Breast epithelium (tissue), 3 donors: ENCODE measurements around the gene IMMP2L.

Experiments used
- POLR2AphosphoS5 ChIP-seq, 3 donors: sonication (generic); formaldehyde crosslinking; IDR thresholded peaks; one replicate each; pipeline ENCODE4 v1.6.1; 2017; ENCODE audit warnings: antibody characterized with exemption in 3 of 3
- TF ChIP-seq, protein P1 (sequence below), 3 donors: fragments of 450-650 bp; IDR thresholded peaks; one replicate each; pipeline ENCODE4 v1.5.1; 2016 to 2017; ENCODE audit warnings: antibody characterized with exemption in 3 of 3, mild to moderate bottlenecking in 3 of 3, moderate library complexity in 3 of 3

DNA sequence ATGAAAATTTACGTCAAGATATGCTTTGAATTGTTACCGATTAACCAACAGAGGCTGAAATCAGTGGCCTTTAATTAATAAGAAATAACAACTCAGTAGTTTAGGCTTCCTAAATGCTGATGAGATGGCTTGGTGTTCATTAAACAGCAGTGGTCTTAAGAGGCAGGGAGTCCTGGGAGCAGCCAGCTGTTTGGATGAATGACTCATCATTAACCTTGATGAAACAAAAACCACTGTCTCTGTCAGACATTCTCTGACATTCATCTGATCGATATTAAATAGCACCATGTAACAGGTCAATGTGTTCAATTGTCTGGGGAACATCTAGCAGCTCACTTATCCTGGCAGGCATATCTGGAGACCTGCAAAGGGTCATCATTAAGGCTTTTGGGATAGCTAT is 705.6 kb downstream of the IMMP2L start:
- TF ChIP-seq POLR2AphosphoS5 (IDR thresholded peaks at IDR 0.05), result no peak
- TF ChIP-seq, protein P1, sequence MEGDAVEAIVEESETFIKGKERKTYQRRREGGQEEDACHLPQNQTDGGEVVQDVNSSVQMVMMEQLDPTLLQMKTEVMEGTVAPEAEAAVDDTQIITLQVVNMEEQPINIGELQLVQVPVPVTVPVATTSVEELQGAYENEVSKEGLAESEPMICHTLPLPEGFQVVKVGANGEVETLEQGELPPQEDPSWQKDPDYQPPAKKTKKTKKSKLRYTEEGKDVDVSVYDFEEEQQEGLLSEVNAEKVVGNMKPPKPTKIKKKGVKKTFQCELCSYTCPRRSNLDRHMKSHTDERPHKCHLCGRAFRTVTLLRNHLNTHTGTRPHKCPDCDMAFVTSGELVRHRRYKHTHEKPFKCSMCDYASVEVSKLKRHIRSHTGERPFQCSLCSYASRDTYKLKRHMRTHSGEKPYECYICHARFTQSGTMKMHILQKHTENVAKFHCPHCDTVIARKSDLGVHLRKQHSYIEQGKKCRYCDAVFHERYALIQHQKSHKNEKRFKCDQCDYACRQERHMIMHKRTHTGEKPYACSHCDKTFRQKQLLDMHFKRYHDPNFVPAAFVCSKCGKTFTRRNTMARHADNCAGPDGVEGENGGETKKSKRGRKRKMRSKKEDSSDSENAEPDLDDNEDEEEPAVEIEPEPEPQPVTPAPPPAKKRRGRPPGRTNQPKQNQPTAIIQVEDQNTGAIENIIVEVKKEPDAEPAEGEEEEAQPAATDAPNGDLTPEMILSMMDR (IDR thresholded peaks at IDR 0.05), result no peak
